K562 (cell line): ENCODE results near the gene KRTAP4-12. TPM values are rescaled to one million over a fixed set of nuclear protein-coding genes. Genes with fewer than 3 reads are reported as not detected.

Source experiments
- ATAC-seq: fragments of 200-7000 bp; cut with Tn5 transposase; 3 replicates; pipeline ENCODE4 v1.9.1; 2020; ENCODE audit warnings: moderate library complexity
- BruUV-seq: library from RNA; stranded (reverse); fragments of 400-500 nt; replicated peaks from 2 replicates; lab custom pipeline; 2021; lab: Mats Ljungman, UMichigan
- CTCF ChIA-PET: fragments of 300-600 bp; formaldehyde crosslinking; extraction: SDS; loops from one replicate; lab custom pipeline; 2021; ENCODE audit warnings: low intra/inter-chr PET ratio; lab: Yijun Ruan, JAX
- POLR2A ChIA-PET: fragments of 300-600, 350-650 bp; sonication (Branson Sonifier 250); formaldehyde crosslinking; extraction: SDS; loops from one replicate; lab custom pipeline; 2021; ENCODE audit warnings: antibody characterized with exemption, inconsistent platforms; lab: Yijun Ruan, JAX
- DNase-seq, 4 experiments: peaks; one replicate each; pipeline versions ENCODE4 v3.0.0 to v3.0.0-alpha.2; 2011 to 2018; ENCODE audit warnings: low spot score in 3 of 4, mixed read lengths in 3 of 4; ENCODE audit errors: extremely low read depth in 1 of 4
- FAIRE-seq: peaks from 2 replicates; lab custom pipeline; 2011; peaks lifted over from hg19 to GRCh38; lab: Jason Lieb, UNC
- H2AFZ ChIP-seq: 2 replicates; pipeline ENCODE4 v1.6.0; 2011; ENCODE audit warnings: low read depth, low read length, control low read depth, inconsistent platforms
- H3K27ac ChIP-seq: fragments of 200-600 bp; 3 replicates; pipeline ENCODE4 v1.8.0; 2011; ENCODE audit warnings: low read depth, mild to moderate bottlenecking, control low read depth, inconsistent platforms, low read length, moderate library complexity, mixed read lengths; ENCODE audit errors: extremely low read depth
- H3K27me3 ChIP-seq, 2 experiments: fragments of 300-600 bp in 1 of 2; 2 replicates in 1 of 2; 3 replicates in 1 of 2; pipeline versions ENCODE4 v1.6.0 to v1.8.0; 2011; ENCODE audit warnings: inconsistent platforms in 2 of 2, low read length in 2 of 2, mild to moderate bottlenecking in 1 of 2, mixed read lengths in 1 of 2, moderate library complexity in 1 of 2; ENCODE audit not compliant: control insufficient read depth in 2 of 2, insufficient read depth in 2 of 2
- H3K36me3 ChIP-seq: fragments of 300-600 bp; 3 replicates; pipeline ENCODE4 v1.8.0; 2011; ENCODE audit warnings: mild to moderate bottlenecking, low read length, inconsistent platforms; ENCODE audit not compliant: control insufficient read depth, insufficient read depth
- H3K4me1 ChIP-seq, 2 experiments: fragments of 200-600 bp in 1 of 2; replicated peaks in 1 of 2; 2 replicates in 1 of 2; 3 replicates in 1 of 2; pipeline versions ENCODE4 v1.5.1 to v1.8.0; 2011; ENCODE audit warnings: inconsistent platforms in 2 of 2, low read length in 2 of 2, mild to moderate bottlenecking in 1 of 2, mixed read lengths in 1 of 2, moderate library complexity in 1 of 2; ENCODE audit not compliant: control insufficient read depth in 2 of 2, insufficient read depth in 2 of 2
- H3K4me2 ChIP-seq: 2 replicates; pipeline ENCODE4 v1.6.1; 2011; ENCODE audit warnings: low read length, control low read depth, inconsistent platforms, mixed read lengths; ENCODE audit not compliant: insufficient read depth
- H3K4me3 ChIP-seq: fragments of 200-600 bp; sonication (generic), shearing (Covaris generic); 2 replicates; pipeline ENCODE4 v1.5.1; 2016; ENCODE audit warnings: control low read depth, inconsistent platforms
- H3K79me2 ChIP-seq: fragments of 200-600 bp; 3 replicates; pipeline ENCODE4 v1.8.0; 2011; ENCODE audit warnings: low read length, inconsistent platforms; ENCODE audit not compliant: control insufficient read depth, insufficient read depth
- H3K9ac ChIP-seq, 2 experiments: 2 replicates each; pipeline versions ENCODE4 v1.6.0 to v1.6.1; 2011; ENCODE audit warnings: low read depth in 2 of 2, low read length in 2 of 2, control low read depth in 1 of 2, inconsistent platforms in 1 of 2, mild to moderate bottlenecking in 1 of 2, mixed read lengths in 1 of 2; ENCODE audit not compliant: insufficient read depth in 1 of 2
- H3K9me1 ChIP-seq: one replicate; pipeline ENCODE4 v1.6.0; 2011; ENCODE audit warnings: inconsistent platforms, mild to moderate bottlenecking, low read length, moderate library complexity; ENCODE audit not compliant: control insufficient read depth, insufficient read depth
- H3K9me3 ChIP-seq: replicated peaks from 2 replicates; pipeline ENCODE4 v1.5.1; 2011; ENCODE audit warnings: low read depth, low read length, inconsistent platforms; ENCODE audit not compliant: control insufficient read depth, insufficient read depth
- H4K20me1 ChIP-seq: replicated peaks from 2 replicates; pipeline ENCODE4 v1.6.1; 2011; ENCODE audit warnings: low read length, inconsistent platforms, mixed read lengths; ENCODE audit not compliant: control insufficient read depth, insufficient read depth
- ATF1 ChIP-seq, 2 experiments: fragments of 450-650 bp in 1 of 2; IDR thresholded peaks; 2 replicates each; pipeline ENCODE4 v1.6.1; 2016; ENCODE audit warnings: missing compliant biosample characterization in 1 of 2, missing genetic modification characterization in 1 of 2
- CAMTA2 ChIP-seq: fragments of 250-450 bp; sonication (Bioruptor Pico); conservative IDR thresholded peaks from 2 replicates; pipeline ENCODE4 v1.5.1; 2022
- E2F3 ChIP-seq: fragments of 250-450 bp; sonication (Bioruptor Pico); IDR thresholded peaks from 2 replicates; pipeline ENCODE4 v1.4.0; 2020; ENCODE audit warnings: mild to moderate bottlenecking
- ELK1 ChIP-seq: sonication (generic); formaldehyde crosslinking; IDR thresholded peaks from 2 replicates; pipeline ENCODE4 v1.8.1; 2022; ENCODE audit warnings: missing genetic modification reagents
- ETV6 ChIP-seq, 3 experiments: fragments of 150-350 bp in 1 of 3; sonication (generic) in 1 of 3; formaldehyde crosslinking in 1 of 3; IDR thresholded peaks; 2 replicates each; pipeline versions ENCODE4 v1.6.1 to v1.8.0; 2014 to 2022; ENCODE audit warnings: borderline replicate concordance in 2 of 3, low read depth in 2 of 3, antibody characterized with exemption in 1 of 3, low read length in 1 of 3, mild to moderate bottlenecking in 1 of 3, missing genetic modification reagents in 1 of 3
- KAT2B ChIP-seq: IDR thresholded peaks from one replicate; pipeline ENCODE4 v1.6.1; 2012; ENCODE audit warnings: low read depth, mild to moderate bottlenecking, control low read depth, inconsistent platforms, low read length, moderate library complexity
- KDM5B ChIP-seq: fragments of 200-600 bp; sonication (generic); IDR thresholded peaks from 2 replicates; pipeline ENCODE4 v1.6.1; 2012; ENCODE audit warnings: low read depth, mild to moderate bottlenecking, moderate library complexity, low read length, control low read depth, inconsistent platforms; ENCODE audit not compliant: insufficient replicate concordance
- MTA1 ChIP-seq: fragments of 450-650 bp; IDR thresholded peaks from 2 replicates; pipeline ENCODE4 v1.6.1; 2017; ENCODE audit warnings: borderline replicate concordance
- NCOA2 ChIP-seq, 2 experiments: fragments of 450-650 bp; IDR thresholded peaks; 2 replicates each; pipeline ENCODE4 v1.6.1; 2018; ENCODE audit warnings: mild to moderate bottlenecking in 2 of 2, moderate library complexity in 1 of 2; ENCODE audit not compliant: partially characterized antibody in 2 of 2
- PCBP2 ChIP-seq: fragments of 200-400 bp; formaldehyde crosslinking; IDR thresholded peaks from 2 replicates; pipeline ENCODE4 v1.6.1; 2018; ENCODE audit warnings: low read length, low read depth, mild to moderate bottlenecking, moderate library complexity; ENCODE audit not compliant: poor library complexity, severe bottlenecking
- RUNX1 ChIP-seq: sonication (generic); IDR thresholded peaks from 2 replicates; pipeline ENCODE4 v1.6.1; 2016; ENCODE audit warnings: antibody characterized with exemption, low read depth
- ZBTB8A ChIP-seq: fragments of 450-650 bp; IDR thresholded peaks from 2 replicates; pipeline ENCODE4 v1.6.1; 2018; ENCODE audit warnings: mild to moderate bottlenecking, moderate library complexity; ENCODE audit not compliant: partially characterized antibody
- ZFP1 ChIP-seq: fragments of 450-650 bp; formaldehyde crosslinking; IDR thresholded peaks from 2 replicates; pipeline ENCODE4 v1.4.0; 2020; ENCODE audit warnings: mild to moderate bottlenecking, mixed read lengths
- ZNF444 ChIP-seq: fragments of 250-450 bp; sonication (Bioruptor Pico); IDR thresholded peaks from 2 replicates; pipeline ENCODE4 v1.4.0; 2020; ENCODE audit warnings: mild to moderate bottlenecking, moderate library complexity
- ZNF518B ChIP-seq: fragments of 250-450 bp; sonication (Bioruptor Pico); IDR thresholded peaks from 2 replicates; pipeline ENCODE4 v1.5.0; 2021; ENCODE audit warnings: mild to moderate bottlenecking, moderate library complexity
- ZNF77 ChIP-seq: fragments of 250-450 bp; sonication (Bioruptor Pico); IDR thresholded peaks from 2 replicates; pipeline ENCODE4 v1.5.0; 2020
- WGBS: fragments of 100-300 bp; shearing (Covaris generic); methylation state at CpG from one replicate; pipeline ENCODE4 v1.1.6; 2016; ENCODE audit warnings: low coverage, mixed read lengths; ENCODE audit not compliant: insufficient coverage; ENCODE audit errors: missing lambda C conversion rate; 5-methylcytosine and 5-hydroxymethylcytosine counted together
- in situ Hi-C: fragments of 300-500 bp; cut with MboI; formaldehyde crosslinking; loops from 4 replicates; pipeline ENCODE4 v1.15.0; 2018; ENCODE audit warnings: inconsistent platforms, mixed read lengths
- intact Hi-C: fragments of 100-400 bp; cut with micrococcal nuclease; formaldehyde crosslinking; loops from 2 replicates; pipeline ENCODE4 v1.14.2; 2022
- polyA plus RNA-seq, 8 experiments: library from polyadenylated mRNA; depleted of rRNA in 4 of 8; stranded (reverse) in 5 of 8; unstranded in 3 of 8; fragments of >200 nt; fragmentation: Nextera tagmentation in 2 of 8; fragmentation: Illumina TruSeq in 1 of 8; extraction: Ambion mirVana in 2 of 8; extraction: Trizol in 1 of 8; gene quantifications; 2 replicates each; pipeline versions ENCODE4 v1.2.1 to v1.2.3, GENCODE V29; 2011 to 2014; ENCODE audit warnings: inconsistent platforms in 1 of 8, missing spikeins in 1 of 8
- total RNA-seq, 7 experiments: library from RNA; depleted of rRNA in 6 of 7; stranded (reverse); fragments of >200 nt in 6 of 7; fragmentation: Illumina TruSeq in 2 of 7; extraction: Trizol in 2 of 7; gene quantifications; 2 replicates each; pipeline versions ENCODE4 v1.2.1 to v1.2.3, GENCODE V29; 2011 to 2021; ENCODE audit warnings: low replicate concordance in 1 of 7

KRTAP4-12 gene
- total and polyA plus RNA-seq, 9 of the 15 experiments (the other 6 are each of a cell fraction or from before 2014, with no cell fraction given) = not detected

- ATAC-seq (no peak), FAIRE-seq (no peak), DNase-seq (no peak)
- H3K27ac ChIP-seq = no peak overlapping the region
- POLR2A ChIA-PET = no interaction called here
- intact Hi-C loops = no loop called here
- H3K4me2 ChIP-seq = no peak overlapping the region
- no peaks in the 10 kb centered on the region for H3K9me3 ChIP-seq
- no peaks in the 10 kb centered on the region for H4K20me1 ChIP-seq
- TF ChIP-seq KAT2B (no peak), MTA1 (no peak), PCBP2 (no peak), E2F3 (CRISPR knock-in tag) (no peak), NCOA2 (IDR thresholded peaks at IDR 0.05; ENCODE audit: partially characterized antibody in 2 of 2) (no peak), ZBTB8A (no peak), ATF1 (CRISPR knock-in tag; IDR thresholded peaks at IDR 0.05) (no peak), ATF1 (tag; IDR thresholded peaks at IDR 0.05) (no peak), ELK1 (CRISPR knock-in tag) (no peak), CAMTA2 (CRISPR knock-in tag) (no peak), ZNF518B (CRISPR knock-in tag) (no peak), ETV6 (IDR thresholded peaks at IDR 0.05; ENCODE audit: borderline replicate concordance in 1 of 2, low read depth in 2 of 2, low read length in 1 of 2) (no peak), ETV6 (CRISPR knock-in tag; IDR thresholded peaks at IDR 0.05; ENCODE audit: borderline replicate concordance) (no peak), ZFP1 (no peak), KDM5B (no peak), ZNF77 (CRISPR knock-in tag) (no peak), RUNX1 (no peak), ZNF444 (CRISPR knock-in tag) (no peak)
- no peak overlapping the region for H3K9ac ChIP-seq
- H3K27me3 ChIP-seq = peaks cover 0 to 6% of the 10 kb centered on the region in 2 experiments; a peak in 1 of 5 replicates
- CTCF ChIA-PET = no interaction called here
- H3K4me1 ChIP-seq = peaks cover 0 to 3% of the 10 kb centered on the region in 2 experiments; a peak in 1 of 5 replicates
- no peaks in the 10 kb centered on the region for H3K79me2 ChIP-seq
- no peak overlapping the region for H2AFZ ChIP-seq
- H3K9me1 ChIP-seq = no peaks in the 10 kb centered on the region
- H3K4me3 ChIP-seq = no peak overlapping the region
- WGBS = 1% methylated on average over 7 of the region's 7 CpGs
- BruUV-seq = no TSS peak
- H3K36me3 ChIP-seq = no peaks in the 10 kb centered on the region
- in situ Hi-C loops = no loop called here
These were observed 43.6 kb upstream of the KRTAP4-12 start for GRCh38 chr17:41167561-41167960.
